ENCODE results near the gene GRM8. TPM values are rescaled to one million over a fixed set of nuclear protein-coding genes. Genes with fewer than 3 reads are reported as not detected.

GRM8 gene
- total RNA-seq, 2 donors from 2014 or later: not detected

DNA sequence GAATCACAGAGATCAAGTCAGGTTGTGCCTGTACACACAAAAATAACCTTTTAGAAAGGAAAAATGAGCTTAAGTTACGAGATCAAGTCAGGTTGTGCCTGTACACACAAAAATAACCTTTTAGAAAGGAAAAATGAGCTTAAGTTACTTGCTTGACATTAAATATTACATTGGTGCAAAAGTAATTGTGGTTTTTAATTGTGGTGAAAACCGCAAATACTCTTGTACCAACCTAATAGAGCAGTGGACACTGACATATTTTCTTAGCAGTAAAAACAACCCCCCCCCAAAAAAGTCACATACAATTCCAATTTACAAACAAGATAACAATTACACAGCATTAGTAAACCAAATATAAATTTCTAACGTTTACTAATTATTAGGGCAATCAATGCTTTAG is 595.6 kb downstream of the GRM8 start:
- no peak overlapping the region for H3K4me3 Mint-ChIP-seq
- no peak for ATAC-seq (replicated peaks)
- H3K4me1 Mint-ChIP-seq: no peaks in the 10 kb centered on the region
- no peaks in the 10 kb centered on the region for H3K27me3 Mint-ChIP-seq
- no peaks in the 10 kb centered on the region for H3K36me3 Mint-ChIP-seq (ENCODE audit: low read depth)
- H3K9me3 Mint-ChIP-seq: peaks cover 3% of the 10 kb centered on the region
- no peak overlapping the region for H3K27ac Mint-ChIP-seq

GRCh38 chr7:126656165-126656564 is 596.6 kb downstream of the GRM8 start:
- Mint-ChIP-seq H3K9me3 (peaks cover 6% of the 10 kb centered on the region), H3K4me1 (no peaks in the 10 kb centered on the region), H3K36me3 (ENCODE audit: low read depth) (no peaks in the 10 kb centered on the region), H3K27ac (no peak overlapping the region), H3K27me3 (no peaks in the 10 kb centered on the region), H3K4me3 (no peak overlapping the region)
- ATAC-seq (replicated peaks): no peak

DNA sequence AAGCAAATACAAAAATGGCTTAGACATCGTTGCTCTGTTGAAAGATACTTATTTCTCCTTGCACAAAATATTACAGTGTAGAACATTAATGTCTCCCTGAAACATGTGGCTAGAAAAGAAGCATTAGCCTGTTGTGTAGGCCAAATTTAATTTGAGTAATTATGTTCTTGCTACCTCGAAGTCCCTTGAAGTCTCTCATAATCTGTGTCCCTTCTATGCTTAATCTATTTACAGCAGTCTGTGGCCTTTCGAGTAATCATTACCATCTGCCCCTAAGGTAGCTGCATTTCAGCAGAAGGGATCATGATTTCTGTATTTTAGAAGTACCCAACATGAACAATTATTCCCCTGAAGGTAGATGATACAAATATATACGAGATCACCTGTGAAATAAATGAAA is 615.2 kb downstream of the GRM8 start:
- Mint-ChIP-seq H3K27me3 (no peaks in the 10 kb centered on the region), H3K36me3 (ENCODE audit: low read depth) (no peaks in the 10 kb centered on the region), H3K27ac (no peak overlapping the region), H3K4me1 (no peaks in the 10 kb centered on the region), H3K4me3 (no peak overlapping the region), H3K9me3 (no peaks in the 10 kb centered on the region)
- ATAC-seq (replicated peaks): no peak

- Mint-ChIP-seq H3K4me1 (no peaks in the 10 kb centered on the region), H3K27me3 (no peaks in the 10 kb centered on the region), H3K36me3 (ENCODE audit: low read depth) (no peaks in the 10 kb centered on the region), H3K27ac (no peak overlapping the region), H3K9me3 (no peaks in the 10 kb centered on the region), H3K4me3 (no peak overlapping the region)
- ATAC-seq (replicated peaks): no peak
Observed at GRCh38 chr7:126635545-126635944, 617.2 kb downstream of the GRM8 start.

GRCh38 chr7:126608339-126608776 is 644.4 kb downstream of the GRM8 start:
- no peaks in the 10 kb centered on the region for H3K36me3 Mint-ChIP-seq (ENCODE audit: low read depth)
- H3K9me3 Mint-ChIP-seq: no peaks in the 10 kb centered on the region
- no peak overlapping the region for H3K27ac Mint-ChIP-seq
- ATAC-seq (replicated peaks): no peak
- H3K4me1 Mint-ChIP-seq: no peaks in the 10 kb centered on the region
- no peak overlapping the region for H3K4me3 Mint-ChIP-seq
- H3K27me3 Mint-ChIP-seq: no peaks in the 10 kb centered on the region

- Mint-ChIP-seq H3K27ac (no peak overlapping the region), H3K9me3 (no peaks in the 10 kb centered on the region), H3K4me1 (no peaks in the 10 kb centered on the region), H3K4me3 (no peak overlapping the region), H3K27me3 (no peaks in the 10 kb centered on the region), H3K36me3 (ENCODE audit: low read depth) (no peaks in the 10 kb centered on the region)
- no peak for ATAC-seq (replicated peaks)
Observed at GRCh38 chr7:126606331-126606730, 646.4 kb downstream of the GRM8 start.

DNA sequence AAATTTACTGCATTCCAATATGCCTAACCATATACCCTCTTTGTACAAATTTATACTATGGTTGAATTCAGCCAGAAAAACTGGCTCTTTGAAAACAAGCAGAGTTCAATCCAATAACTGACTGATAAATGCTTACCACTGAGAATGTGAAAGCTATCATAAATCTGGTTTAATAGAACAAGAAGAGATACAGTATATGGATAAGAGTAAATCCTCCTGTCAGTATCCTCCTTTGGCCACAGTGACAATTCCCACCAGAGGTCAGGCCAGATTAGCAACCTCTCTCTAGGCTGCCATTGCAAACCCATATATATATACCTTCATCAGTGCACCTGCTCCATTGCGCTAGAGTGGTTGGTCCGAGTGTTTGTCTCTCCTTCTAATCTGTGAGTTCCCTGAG is 647.2 kb downstream of the GRM8 start:
- Mint-ChIP-seq H3K4me1 (no peaks in the 10 kb centered on the region), H3K4me3 (no peak overlapping the region), H3K9me3 (no peaks in the 10 kb centered on the region), H3K36me3 (ENCODE audit: low read depth) (no peaks in the 10 kb centered on the region), H3K27me3 (no peaks in the 10 kb centered on the region), H3K27ac (no peak overlapping the region)
- no peak for ATAC-seq (replicated peaks)

DNA sequence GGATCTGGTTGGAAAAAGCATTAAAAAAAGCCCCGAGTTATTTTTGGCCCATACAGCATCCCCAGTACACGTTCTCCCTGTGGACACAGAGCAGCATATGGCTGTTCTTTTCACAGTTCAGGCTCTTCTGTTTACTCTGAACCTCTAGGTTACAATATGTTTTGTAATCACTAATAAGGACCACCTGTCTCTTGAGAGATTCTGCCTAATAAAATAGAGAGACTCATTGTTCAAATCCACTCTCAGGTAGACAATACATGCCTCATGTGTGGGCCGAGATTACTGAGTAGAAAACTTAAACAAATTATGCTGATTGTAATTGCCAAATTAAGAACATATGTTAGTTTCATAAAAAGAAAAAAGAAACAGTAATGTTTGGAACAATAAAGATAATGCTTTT is 647.7 kb downstream of the GRM8 start:
- no peaks in the 10 kb centered on the region for H3K4me1 Mint-ChIP-seq
- no peaks in the 10 kb centered on the region for H3K9me3 Mint-ChIP-seq
- H3K27me3 Mint-ChIP-seq: no peaks in the 10 kb centered on the region
- ATAC-seq (replicated peaks): no peak
- H3K27ac Mint-ChIP-seq: no peak overlapping the region
- H3K36me3 Mint-ChIP-seq (ENCODE audit: low read depth): no peaks in the 10 kb centered on the region
- H3K4me3 Mint-ChIP-seq: no peak overlapping the region

DNA sequence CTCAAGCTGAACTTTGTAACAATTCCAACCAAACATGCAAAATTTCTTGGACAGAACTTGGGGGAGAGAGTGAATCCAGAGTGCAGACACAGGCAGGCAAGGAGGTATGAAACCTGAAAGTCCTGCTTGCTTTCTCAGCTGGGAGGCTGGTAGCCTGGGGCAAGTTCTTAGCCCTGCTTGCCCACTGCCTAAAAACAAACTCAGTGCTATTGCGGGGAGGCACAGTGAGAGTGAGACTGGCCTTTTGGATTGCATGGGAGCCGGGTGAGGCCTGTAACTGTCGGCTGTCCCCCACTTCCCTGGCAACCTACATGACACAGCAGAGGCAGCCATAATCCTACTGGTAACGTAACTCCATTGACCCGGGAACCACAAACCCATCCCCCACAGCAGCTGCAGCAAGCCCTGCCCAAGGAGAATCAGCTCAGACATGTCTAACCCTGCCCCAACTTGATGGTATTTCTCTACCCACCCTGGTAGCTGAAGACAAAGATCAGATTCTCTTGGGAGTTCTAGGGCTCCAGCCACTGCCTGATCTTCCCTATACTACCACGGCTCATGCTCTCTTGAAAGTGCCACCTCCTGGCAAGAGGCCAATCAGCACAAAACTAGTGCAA is 663.6 kb downstream of the GRM8 start:
- H3K4me3 Mint-ChIP-seq: no peak overlapping the region
- no peak overlapping the region for H3K27ac Mint-ChIP-seq
- no peak for ATAC-seq (replicated peaks)
- H3K36me3 Mint-ChIP-seq (ENCODE audit: low read depth): no peaks in the 10 kb centered on the region
- H3K4me1 Mint-ChIP-seq: no peaks in the 10 kb centered on the region
- H3K9me3 Mint-ChIP-seq: peaks cover 17% of the 10 kb centered on the region
- no peaks in the 10 kb centered on the region for H3K27me3 Mint-ChIP-seq

DNA sequence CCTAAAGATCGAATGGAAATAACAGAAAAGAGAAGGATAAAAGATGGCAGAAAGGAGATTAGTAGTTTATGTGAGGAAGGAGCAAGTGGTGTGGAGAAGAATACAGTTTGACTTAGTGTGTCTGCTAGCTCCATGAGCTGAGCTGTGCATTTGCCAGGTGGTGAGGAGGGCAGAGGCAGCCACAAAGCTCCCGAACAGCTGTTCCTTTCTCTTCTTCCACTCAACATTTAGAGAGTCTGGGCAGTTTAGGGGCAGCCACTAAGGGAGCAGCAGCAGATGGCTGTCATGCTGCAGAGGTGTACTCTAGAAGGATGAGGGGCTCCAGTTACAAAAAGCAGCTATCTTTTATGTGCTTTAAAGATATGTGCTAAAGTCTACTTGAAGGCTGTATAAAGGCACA is 674.4 kb downstream of the GRM8 start:
- H3K36me3 Mint-ChIP-seq (ENCODE audit: low read depth): no peaks in the 10 kb centered on the region
- H3K27ac Mint-ChIP-seq: no peak overlapping the region
- H3K4me3 Mint-ChIP-seq: no peak overlapping the region
- no peaks in the 10 kb centered on the region for H3K4me1 Mint-ChIP-seq
- H3K27me3 Mint-ChIP-seq: no peaks in the 10 kb centered on the region
- peaks cover 7% of the 10 kb centered on the region for H3K9me3 Mint-ChIP-seq
- no peak for ATAC-seq (replicated peaks)

DNA sequence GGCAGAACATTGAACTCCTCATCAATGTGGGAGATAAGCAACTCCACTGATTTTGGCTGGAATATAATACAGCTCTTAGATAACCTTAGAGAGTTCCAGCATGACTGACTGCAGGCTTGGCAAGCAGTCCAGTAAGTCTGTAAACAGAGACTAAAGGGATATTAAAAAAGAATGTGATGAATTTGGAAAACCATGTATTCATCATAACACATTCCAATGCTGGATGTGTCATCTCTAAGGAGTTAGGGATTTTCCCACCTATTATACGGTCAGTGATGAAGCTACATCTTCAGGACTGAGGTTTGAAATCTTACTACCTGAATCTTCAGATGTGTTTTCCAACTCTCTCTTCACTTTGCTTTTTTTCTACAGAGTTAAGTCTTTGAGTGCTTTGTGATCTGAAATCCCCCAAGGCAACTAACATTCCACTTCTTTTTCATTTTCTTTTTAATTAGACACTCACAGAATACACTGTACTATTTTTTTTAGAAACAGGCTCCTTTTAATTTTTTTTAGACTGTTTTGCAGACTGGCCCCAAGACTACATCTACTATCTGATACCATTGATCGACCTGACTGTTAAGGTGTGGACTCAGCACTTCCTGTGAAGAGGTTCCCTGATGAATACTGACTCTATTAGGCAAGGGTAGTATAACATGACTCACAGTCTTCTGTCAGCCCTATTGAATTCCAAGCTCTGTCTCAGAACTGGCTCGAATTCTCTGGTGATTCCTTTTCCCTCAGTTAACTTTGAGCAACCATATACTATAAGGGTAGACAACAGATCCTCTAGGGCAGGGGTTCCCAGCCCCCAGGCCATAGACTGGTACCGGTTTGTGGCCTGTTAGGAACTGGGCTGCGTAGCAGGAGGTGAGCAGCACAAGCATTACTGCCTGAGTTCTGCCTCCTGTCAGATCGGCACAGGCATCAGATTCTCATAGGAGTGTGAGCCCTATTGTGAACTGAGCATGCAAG is 678.2 kb downstream of the GRM8 start:
- no peak for ATAC-seq (replicated peaks)
- H3K27ac Mint-ChIP-seq: no peak overlapping the region
- H3K9me3 Mint-ChIP-seq: peaks cover 8% of the 10 kb centered on the region
- no peaks in the 10 kb centered on the region for H3K27me3 Mint-ChIP-seq
- no peaks in the 10 kb centered on the region for H3K36me3 Mint-ChIP-seq (ENCODE audit: low read depth)
- no peak overlapping the region for H3K4me3 Mint-ChIP-seq
- no peaks in the 10 kb centered on the region for H3K4me1 Mint-ChIP-seq

DNA sequence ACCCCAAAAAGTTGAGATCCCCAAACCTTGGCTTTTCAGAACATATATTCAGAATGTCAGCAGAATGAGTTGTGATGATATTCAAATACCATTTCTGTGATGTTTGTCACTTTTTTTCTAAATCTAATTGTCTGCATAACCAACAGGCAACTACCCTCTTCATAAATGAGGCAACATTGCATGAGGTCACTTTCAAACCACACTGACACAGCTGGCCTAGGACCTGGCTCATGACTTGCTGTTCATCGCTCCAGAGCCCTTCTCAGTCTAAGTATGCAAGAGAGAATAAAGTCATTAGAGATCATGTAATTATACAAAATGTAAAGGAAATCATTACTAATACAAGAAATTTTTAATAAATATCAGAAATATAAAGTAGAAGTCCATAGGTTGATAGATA is 681.9 kb downstream of the GRM8 start:
- H3K4me3 Mint-ChIP-seq: no peak overlapping the region
- H3K9me3 Mint-ChIP-seq: peaks cover 8% of the 10 kb centered on the region
- H3K27me3 Mint-ChIP-seq: no peaks in the 10 kb centered on the region
- ATAC-seq (replicated peaks): no peak
- no peaks in the 10 kb centered on the region for H3K4me1 Mint-ChIP-seq
- no peak overlapping the region for H3K27ac Mint-ChIP-seq
- H3K36me3 Mint-ChIP-seq (ENCODE audit: low read depth): no peaks in the 10 kb centered on the region

DNA sequence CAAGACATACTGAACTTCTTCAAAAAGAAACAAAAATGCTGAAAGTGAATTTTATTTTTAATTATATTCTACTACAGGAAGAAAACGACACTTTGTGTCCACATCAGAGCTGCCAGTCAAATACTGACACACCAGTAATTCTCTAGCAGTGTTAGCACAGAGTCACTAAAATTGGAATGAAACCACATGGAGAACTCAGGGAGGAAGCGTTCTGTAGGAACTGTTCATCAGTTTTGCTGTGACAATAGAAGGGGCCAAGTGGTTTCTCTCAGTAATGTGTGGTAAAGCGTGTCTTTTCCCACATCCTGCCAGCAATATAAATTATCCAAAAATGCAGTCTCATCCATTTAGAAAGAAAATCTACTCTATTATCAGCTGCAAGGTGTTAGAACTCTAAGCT is 683.3 kb downstream of the GRM8 start:
- Mint-ChIP-seq H3K27ac (no peak overlapping the region), H3K27me3 (no peaks in the 10 kb centered on the region), H3K4me3 (no peak overlapping the region), H3K36me3 (ENCODE audit: low read depth) (no peaks in the 10 kb centered on the region), H3K9me3 (peaks cover 4% of the 10 kb centered on the region), H3K4me1 (no peaks in the 10 kb centered on the region)
- no peak for ATAC-seq (replicated peaks)

DNA sequence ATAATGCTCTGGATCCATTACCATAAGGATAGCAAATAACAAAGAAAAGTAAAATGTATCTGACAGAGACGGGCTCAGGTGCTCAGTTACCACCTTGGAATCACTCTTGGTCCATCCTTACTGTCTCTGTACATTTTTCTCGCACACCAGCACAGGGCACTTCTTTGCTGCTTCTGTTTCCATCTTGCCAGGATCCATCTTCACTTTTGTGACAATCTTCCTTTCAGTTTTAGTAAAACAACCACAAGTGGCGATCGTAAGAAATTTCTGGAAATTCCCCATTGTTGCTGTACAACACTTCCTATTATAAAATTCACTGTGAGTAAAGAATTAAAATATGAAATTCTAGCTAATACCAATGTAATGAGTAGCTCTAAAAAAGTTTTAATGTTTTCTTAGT is 695.5 kb downstream of the GRM8 start:
- Mint-ChIP-seq H3K9me3 (no peaks in the 10 kb centered on the region), H3K36me3 (ENCODE audit: low read depth) (no peaks in the 10 kb centered on the region), H3K27me3 (no peaks in the 10 kb centered on the region), H3K4me3 (no peak overlapping the region), H3K27ac (no peak overlapping the region), H3K4me1 (no peaks in the 10 kb centered on the region)
- ATAC-seq (replicated peaks): no peak

- Mint-ChIP-seq H3K27ac (no peak overlapping the region), H3K27me3 (no peaks in the 10 kb centered on the region), H3K36me3 (ENCODE audit: low read depth) (no peaks in the 10 kb centered on the region), H3K9me3 (no peaks in the 10 kb centered on the region), H3K4me1 (no peaks in the 10 kb centered on the region), H3K4me3 (no peak overlapping the region)
- no peak for ATAC-seq (replicated peaks)
Observed at GRCh38 chr7:126541406-126541805, 711.3 kb downstream of the GRM8 start.

Measured in activated T-helper 17 cell treated with anti-CD3 and anti-CD28 coated beads, Interleukin-2, amount 50 U/mL, for 72 hours (primary cell).